A549 (cell line): ENCODE data around the gene PSMB1. TPM values are rescaled to one million over a fixed set of nuclear protein-coding genes. Genes with fewer than 3 reads are reported as not detected.

Experiments
- ATAC-seq, 2 experiments: fragments of 200-7000 bp in 1 of 2; fragments of >200 bp in 1 of 2; cut with Nextera tagmentation in 1 of 2; cut with Tn5 transposase in 1 of 2; 3 replicates each; pipeline versions ENCODE4 v1.8.0 to v1.9.1; 2018 to 2020; ENCODE audit warnings: mild to moderate bottlenecking in 1 of 2, moderate library complexity in 1 of 2
- CTCF ChIA-PET: fragments of 300-600 bp; sonication (Branson Sonifier 250); formaldehyde crosslinking; extraction: SDS; loops from one replicate; lab custom pipeline; 2021; ENCODE audit warnings: antibody characterized with exemption, inconsistent platforms; lab: Yijun Ruan, JAX
- POLR2A ChIA-PET: fragments of 350-600 bp; formaldehyde crosslinking; extraction: SDS; loops from one replicate; lab custom pipeline; 2021; ENCODE audit warnings: antibody characterized with exemption, inconsistent platforms; lab: Yijun Ruan, JAX
- DNase-seq, 2 experiments: peaks; one replicate each; pipeline versions ENCODE4 v3.0.0 to v3.0.0-alpha.2; 2011 to 2016; ENCODE audit warnings: low read depth in 1 of 2, low spot score in 1 of 2
- FAIRE-seq: peaks from 2 replicates; lab custom pipeline; 2011; peaks lifted over from hg19 to GRCh38; lab: Jason Lieb, UNC
- H3K27ac ChIP-seq, 2 experiments: fragments of >200 bp; sonication (Bioruptor Twin); formaldehyde crosslinking; 3 replicates each; pipeline ENCODE4 v1.5.1; 2016 to 2017
- H3K4me1 ChIP-seq: fragments of >200 bp; sonication (Bioruptor Twin); formaldehyde crosslinking; 3 replicates; pipeline ENCODE4 v1.6.1; 2016
- H3K4me2 ChIP-seq: fragments of >200 bp; sonication (Bioruptor Twin); formaldehyde crosslinking; 3 replicates; pipeline ENCODE4 v1.6.1; 2016
- H3K4me3 ChIP-seq: fragments of >200 bp; sonication (Bioruptor Twin); formaldehyde crosslinking; 3 replicates; pipeline ENCODE4 v1.5.1; 2016
- H3K9me3 ChIP-seq: fragments of >200 bp; sonication (Bioruptor Twin); formaldehyde crosslinking; 3 replicates; pipeline ENCODE4 v1.6.1; 2016
- BCL3 ChIP-seq: fragments of >200 bp; sonication (Bioruptor Twin); formaldehyde crosslinking; IDR thresholded peaks from 3 replicates; pipeline ENCODE4 v1.6.1; 2016
- CEBPB ChIP-seq, 2 experiments: fragments of >200 bp in 1 of 2; sonication (Bioruptor Twin) in 1 of 2; formaldehyde crosslinking in 1 of 2; IDR thresholded peaks; 2 replicates each; pipeline ENCODE4 v1.6.1; 2012 to 2016
- CHD2 ChIP-seq: fragments of 150-350 bp; IDR thresholded peaks from 2 replicates; pipeline ENCODE4 v1.6.1; 2014; ENCODE audit warnings: low read length; ENCODE audit not compliant: partially characterized antibody
- ELK1 ChIP-seq: fragments of 150-350 bp; IDR thresholded peaks from 2 replicates; pipeline ENCODE4 v1.6.1; 2014; ENCODE audit warnings: low read depth, mild to moderate bottlenecking, low read length
- FOSL2 ChIP-seq, 2 experiments: fragments of 450-650 bp in 1 of 2; fragments of >200 bp in 1 of 2; sonication (Bioruptor Twin) in 1 of 2; formaldehyde crosslinking; IDR thresholded peaks; 2 replicates each; pipeline versions ENCODE4 v1.5.0 to v1.6.1; 2016 to 2020; ENCODE audit warnings: mild to moderate bottlenecking in 1 of 2, moderate library complexity in 1 of 2
- HOXA7 ChIP-seq: fragments of 250-450 bp; sonication (Bioruptor Pico); IDR thresholded peaks from 2 replicates; pipeline ENCODE4 v1.5.0; 2020; ENCODE audit warnings: mild to moderate bottlenecking, moderate library complexity
- HOXB13 ChIP-seq: fragments of 250-450 bp; sonication (Bioruptor Pico); IDR thresholded peaks from 2 replicates; pipeline ENCODE4 v1.5.0; 2020; ENCODE audit warnings: low read depth, mild to moderate bottlenecking, moderate library complexity
- JUN ChIP-seq, 2 experiments: fragments of >200 bp; sonication (Bioruptor Twin); formaldehyde crosslinking; IDR thresholded peaks; 2 replicates in 1 of 2; 3 replicates in 1 of 2; pipeline ENCODE4 v1.6.1; 2016 to 2017
- KDM5A ChIP-seq: fragments of 200-600 bp; sonication (generic); IDR thresholded peaks from 2 replicates; pipeline ENCODE4 v1.6.1; 2016; ENCODE audit warnings: antibody characterized with exemption, mild to moderate bottlenecking
- MAX ChIP-seq: IDR thresholded peaks from 2 replicates; pipeline ENCODE4 v1.6.1; 2012
- MAZ ChIP-seq: fragments of 150-350 bp; IDR thresholded peaks from 2 replicates; pipeline ENCODE4 v1.6.1; 2014; ENCODE audit warnings: antibody characterized with exemption, low read depth, low read length, borderline replicate concordance
- NFE2L2 ChIP-seq: fragments of 150-350 bp; conservative IDR thresholded peaks from 2 replicates; pipeline ENCODE4 v1.6.1; 2014; ENCODE audit warnings: low read length
- PHF8 ChIP-seq: fragments of 200-600 bp; sonication (generic); IDR thresholded peaks from 2 replicates; pipeline ENCODE4 v1.6.1; 2016; ENCODE audit warnings: low read depth, mild to moderate bottlenecking, antibody characterized with exemption, moderate library complexity, borderline replicate concordance
- POLR2A ChIP-seq: IDR thresholded peaks from 2 replicates; pipeline ENCODE4 v1.6.1; 2012; ENCODE audit warnings: mild to moderate bottlenecking, low read length
- RFX5 ChIP-seq: fragments of 450-650 bp; IDR thresholded peaks from 2 replicates; pipeline ENCODE4 v1.7.1; 2014; ENCODE audit warnings: antibody characterized with exemption, mild to moderate bottlenecking, moderate library complexity
- SREBF2 ChIP-seq: fragments of 450-650 bp; IDR thresholded peaks from 2 replicates; pipeline ENCODE4 v1.6.1; 2014; ENCODE audit warnings: mild to moderate bottlenecking, moderate library complexity
- TP53 ChIP-seq: fragments of 250-450 bp; sonication (Bioruptor Pico); IDR thresholded peaks from 2 replicates; pipeline ENCODE4 v1.5.0; 2021; ENCODE audit warnings: mild to moderate bottlenecking, moderate library complexity
- USF2 ChIP-seq: fragments of 450-650 bp; IDR thresholded peaks from 2 replicates; pipeline ENCODE4 v1.6.1; 2014; ENCODE audit warnings: antibody characterized with exemption
- WGBS: methylation state at CpG from one replicate; pipeline ENCODE4 v1.1.6; 2017; ENCODE audit errors: missing lambda C conversion rate; 5-methylcytosine and 5-hydroxymethylcytosine counted together
- polyA plus RNA-seq, 4 experiments: library from polyadenylated mRNA; depleted of rRNA in 3 of 4; stranded (reverse); fragments of >200 nt; fragmentation: RNase III in 1 of 4; extraction: RNeasy Plus Mini Kit Qiagen cat#74134 plus additional on column Dnase treatment in 1 of 4; gene quantifications; 2 replicates in 3 of 4; 3 replicates in 1 of 4; pipeline ENCODE4 v1.2.3, GENCODE V29; 2011 to 2017

PSMB1 gene
- polyA plus RNA-seq, 2 of the 4 experiments (the other 2 are of a cell fraction): 267 to 306 TPM

- DNase-seq (peak; percentile 75 to 98), FAIRE-seq (no peak), ATAC-seq (peak; percentile 96)
- ChIA-PET CTCF (no interaction called here), POLR2A (interaction anchor here (1.0 to 1.1 kb wide), 2 partner anchors 30 to 802 kb away, joined by 6 to 7 read pairs; partner anchors contain the start of genes DYNLT2, ERMARD and PDCD2)
- WGBS: under 1% methylated on average over 31 of the region's 51 CpGs
- Histone ChIP-seq H3K27ac (peak within 1 kb of the TSS; percentile 83 to 93), H3K4me3 (peak within 1 kb of the TSS; percentile 96), H3K9me3 (no peaks in the 10 kb centered on the region), H3K4me1 (peaks cover 16% of the 10 kb centered on the region; the same call in 2 of the 3 replicates), H3K4me2 (peak within 1 kb of the TSS; percentile 83)
- TF ChIP-seq BCL3 (0 out of 3 replicates have a peak, but pooled peaks have one; percentile 20), RFX5 (0 out of 2 replicates have a peak, but pooled peaks have one; percentile 29), MAX (peak; percentile 79), KDM5A (peak; percentile 70), HOXB13 (no peak), POLR2A (peak; percentile 47), JUN (IDR thresholded peaks at IDR 0.05) (peak; percentile 49 to 79; a peak in 4 of 5 replicates), SREBF2 (no peak), CEBPB (IDR thresholded peaks at IDR 0.05) (no peak), PHF8 (peak; percentile 65), TP53 (CRISPR knock-in tag) (no peak)
These were observed 1.1 kb upstream of the PSMB1 start, which contains the start of gene TBP for GRCh38 chr6:170554013-170554795. TBP (plus strand) TSS chr6:170554369; CDS start chr6:170557030, 2,661 bp downstream.

DNA sequence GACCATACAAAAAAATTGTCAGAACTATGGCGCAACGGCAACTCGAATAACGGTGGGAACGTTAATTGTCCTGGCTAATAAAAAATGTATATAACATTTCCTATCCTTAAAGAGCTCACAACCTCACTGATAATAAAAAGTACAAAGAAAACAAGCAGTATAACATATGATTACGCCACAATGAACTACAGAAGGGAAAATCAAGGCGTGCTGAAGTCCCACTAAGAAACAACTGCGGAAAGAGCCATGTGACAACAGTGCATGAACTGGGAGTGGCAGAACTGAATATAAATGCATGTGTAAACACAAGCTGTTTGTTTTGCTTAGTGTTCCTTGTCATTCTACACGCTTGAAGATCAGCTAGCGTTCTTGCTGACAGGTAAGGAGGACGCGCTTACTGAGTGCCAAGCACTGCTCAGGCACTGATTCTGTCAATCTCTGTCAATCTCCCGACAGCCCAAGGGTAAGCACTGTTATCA, 466 bp upstream of the PSMB1 start:
- ATAC-seq: peak; percentile 70 to 76
- Histone ChIP-seq H3K27ac (peak overlapping the region; percentile 41 to 92; a peak in 5 of 6 replicates), H3K4me1 (peaks cover 16% of the 10 kb centered on the region; the same call in 2 of the 3 replicates), H3K4me2 (peak overlapping the region; percentile 67), H3K9me3 (no peaks in the 10 kb centered on the region), H3K4me3 (peak overlapping the region; percentile 96)
- FAIRE-seq: no peak
- DNase-seq: no peak
- CTCF ChIA-PET: no interaction called here
- POLR2A ChIA-PET: interaction anchor here (1.0 to 1.1 kb wide), 3 partner anchors 14 to 802 kb away, joined by 3 to 7 read pairs (median 6); partner anchors contain the start of genes DYNLT2, ERMARD and PDCD2
- under 1% methylated on average over 13 of the region's 13 CpGs for WGBS
- TF ChIP-seq USF2 (0 out of 2 replicates have a peak, but pooled peaks have one; percentile 3), NFE2L2 (no peak), CHD2 (no peak), FOSL2 (IDR thresholded peaks at IDR 0.05) (no peak), FOSL2 (CRISPR knock-in tag; IDR thresholded peaks at IDR 0.05) (no peak), ELK1 (no peak)

DNA sequence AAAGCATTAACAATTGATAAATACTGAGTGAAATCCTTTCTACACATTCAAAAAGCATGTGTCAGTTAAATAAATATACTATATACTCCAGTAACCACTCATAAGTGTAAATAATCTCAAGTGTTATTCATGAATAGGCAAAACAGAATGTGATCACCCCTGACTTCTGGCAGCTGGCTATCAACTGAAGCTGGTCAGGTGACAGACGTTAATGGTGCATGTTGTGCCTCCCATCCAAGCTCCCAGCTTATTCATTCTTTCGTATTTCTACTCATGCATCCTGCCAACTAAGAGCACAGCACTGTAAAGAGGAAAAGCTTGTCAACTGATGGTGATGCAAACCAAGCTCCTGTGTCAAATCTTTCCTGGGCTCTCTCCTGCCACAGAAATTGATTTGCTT, 7.7 kb downstream of the PSMB1 start:
- ATAC-seq: no peak
- FAIRE-seq: no peak

More for the DNA sequence above, 7.7 kb downstream of the PSMB1 start:
- Histone ChIP-seq H3K27ac (no peak overlapping the region), H3K4me3 (no peak overlapping the region)
- CTCF ChIA-PET: interaction anchor here (1.8 kb wide), 1 partner anchor 15 kb away, joined by 5 read pairs; no protein-coding TSS in a partner anchor
- no peak for DNase-seq
- TF ChIP-seq HOXA7 (CRISPR knock-in tag) (no peak), MAZ (no peak)
- TF ChIP-seq, all 56 proteins: peak for 0
- Histone ChIP-seq H3K9me3 (no peaks in the 10 kb centered on the region), H3K4me2 (no peak overlapping the region), H3K4me1 (no peaks in the 10 kb centered on the region)
- POLR2A ChIA-PET: no interaction called here
- WGBS: 80% methylated on average over 2 of the region's 2 CpGs
